Liver (tissue), 2 donors: ENCODE data around the gene ARHGEF40.

Experiments used
- REST ChIP-seq: IDR thresholded peaks from 2 replicates; pipeline ENCODE4 v1.6.1; 2016; ENCODE audit warnings: antibody characterized with exemption, mild to moderate bottlenecking
- TAF1 ChIP-seq: conservative IDR thresholded peaks from 2 replicates; pipeline ENCODE4 v1.6.1; 2016; ENCODE audit warnings: antibody characterized with exemption, mild to moderate bottlenecking
- TF ChIP-seq, protein P1 (sequence below): IDR thresholded peaks from 2 replicates; pipeline ENCODE4 v1.6.1; 2016; ENCODE audit warnings: antibody characterized with exemption
- donor health status: healthy.

DNA sequence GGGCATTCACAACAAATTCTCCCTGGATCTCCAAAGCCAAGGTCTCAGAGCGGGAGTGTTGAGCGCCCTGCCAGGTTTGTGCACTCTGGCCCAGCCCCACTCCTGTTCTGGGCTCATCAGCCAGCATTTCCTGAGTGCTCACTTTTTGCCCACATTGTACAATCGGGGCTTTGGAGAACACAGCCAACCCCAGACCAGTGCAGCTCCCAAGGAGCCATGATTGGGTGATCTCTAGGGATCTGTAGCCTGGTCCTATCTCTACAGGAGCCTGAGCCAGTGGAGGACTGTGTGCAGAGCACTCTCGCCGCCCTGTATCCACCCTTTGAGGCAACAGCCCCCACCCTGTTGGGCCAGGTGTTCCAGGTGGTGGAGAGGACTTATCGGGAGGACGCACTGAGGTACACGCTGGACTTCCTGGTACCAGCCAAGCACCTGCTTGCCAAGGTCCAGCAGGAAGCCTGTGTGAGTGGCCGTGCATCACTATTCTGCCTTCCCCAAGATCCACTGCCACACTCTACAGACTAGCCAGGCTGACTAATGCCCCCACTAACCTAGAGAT, 2.8 kb downstream of the ARHGEF40 start:
- TF ChIP-seq TAF1 (no peak), REST (no peak)
- TF ChIP-seq, protein P1, sequence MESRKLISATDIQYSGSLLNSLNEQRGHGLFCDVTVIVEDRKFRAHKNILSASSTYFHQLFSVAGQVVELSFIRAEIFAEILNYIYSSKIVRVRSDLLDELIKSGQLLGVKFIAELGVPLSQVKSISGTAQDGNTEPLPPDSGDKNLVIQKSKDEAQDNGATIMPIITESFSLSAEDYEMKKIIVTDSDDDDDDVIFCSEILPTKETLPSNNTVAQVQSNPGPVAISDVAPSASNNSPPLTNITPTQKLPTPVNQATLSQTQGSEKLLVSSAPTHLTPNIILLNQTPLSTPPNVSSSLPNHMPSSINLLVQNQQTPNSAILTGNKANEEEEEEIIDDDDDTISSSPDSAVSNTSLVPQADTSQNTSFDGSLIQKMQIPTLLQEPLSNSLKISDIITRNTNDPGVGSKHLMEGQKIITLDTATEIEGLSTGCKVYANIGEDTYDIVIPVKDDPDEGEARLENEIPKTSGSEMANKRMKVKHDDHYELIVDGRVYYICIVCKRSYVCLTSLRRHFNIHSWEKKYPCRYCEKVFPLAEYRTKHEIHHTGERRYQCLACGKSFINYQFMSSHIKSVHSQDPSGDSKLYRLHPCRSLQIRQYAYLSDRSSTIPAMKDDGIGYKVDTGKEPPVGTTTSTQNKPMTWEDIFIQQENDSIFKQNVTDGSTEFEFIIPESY = no peak
